HG03139 (cell line): ENCODE measurements around the gene IQSEC1.

ENCODE experiments used
- ATAC-seq: cut with Tn5 transposase; IDR thresholded peaks from one replicate; pipeline ENCODE4 v1.9.1; 2021; ENCODE audit not compliant: unreplicated experiment

IQSEC1 gene

GRCh38 chr3:13085846-13086179 lies 12.6 kb upstream of the IQSEC1 start:
- no peak for ATAC-seq

- no peak for ATAC-seq
These were observed 12.0 kb upstream of the IQSEC1 start for GRCh38 chr3:13085081-13085845.

GRCh38 chr3:13083898-13084297 lies 10.7 kb upstream of the IQSEC1 start:
- no peak for ATAC-seq

- ATAC-seq, result no peak
These were observed 10.0 kb upstream of the IQSEC1 start for GRCh38 chr3:13083254-13083653.

GRCh38 chr3:13082677-13083076 lies 9.4 kb upstream of the IQSEC1 start:
- no peak for ATAC-seq

- no peak for ATAC-seq
These were observed 8.6 kb upstream of the IQSEC1 start for GRCh38 chr3:13081603-13082360.

GRCh38 chr3:13080591-13080990 lies 7.4 kb upstream of the IQSEC1 start:
- ATAC-seq, result no peak

GRCh38 chr3:13080026-13080425 lies 6.8 kb upstream of the IQSEC1 start:
- ATAC-seq, result no peak

GRCh38 chr3:13079510-13079909 lies 6.3 kb upstream of the IQSEC1 start:
- ATAC-seq, result no peak

- ATAC-seq, result no peak
These were observed 5.8 kb upstream of the IQSEC1 start for GRCh38 chr3:13079051-13079450.

- ATAC-seq, result no peak
These were observed 5.1 kb upstream of the IQSEC1 start for GRCh38 chr3:13078163-13078905.

- no peak for ATAC-seq
These were observed 4.4 kb upstream of the IQSEC1 start for GRCh38 chr3:13077431-13078162.

GRCh38 chr3:13075986-13076654 lies 2.9 kb upstream of the IQSEC1 start:
- ATAC-seq, result no peak

- no peak for ATAC-seq
These were observed 2.1 kb upstream of the IQSEC1 start for GRCh38 chr3:13075318-13075717.

GRCh38 chr3:13074006-13074375 lies 762 bp upstream of the IQSEC1 start:
- ATAC-seq, result no peak

GRCh38 chr3:13072600-13073325 lies 466 bp downstream of the IQSEC1 start:
- peak; percentile 3 for ATAC-seq

GRCh38 chr3:13072239-13072599 lies 1.0 kb downstream of the IQSEC1 start:
- peak; percentile 30 for ATAC-seq

- no peak for ATAC-seq
These were observed 1.5 kb downstream of the IQSEC1 start for GRCh38 chr3:13071695-13072094.

- no peak for ATAC-seq
These were observed 2.7 kb downstream of the IQSEC1 start for GRCh38 chr3:13070391-13071070.

- peak; percentile 50 for ATAC-seq
These were observed 3.7 kb downstream of the IQSEC1 start for GRCh38 chr3:13069495-13069894.
